HG03196 (cell line): ENCODE results near the gene IGFL1.
"Not testable (repeated sequence)": the region's sequence is repeated elsewhere in the genome, so short reads cannot be mapped to it uniquely, and the experiment has no call there.

ENCODE experiments used
- ATAC-seq: cut with Tn5 transposase; IDR thresholded peaks from one replicate; pipeline ENCODE4 v1.9.1; 2021; ENCODE audit not compliant: unreplicated experiment

The IGFL1 gene

DNA sequence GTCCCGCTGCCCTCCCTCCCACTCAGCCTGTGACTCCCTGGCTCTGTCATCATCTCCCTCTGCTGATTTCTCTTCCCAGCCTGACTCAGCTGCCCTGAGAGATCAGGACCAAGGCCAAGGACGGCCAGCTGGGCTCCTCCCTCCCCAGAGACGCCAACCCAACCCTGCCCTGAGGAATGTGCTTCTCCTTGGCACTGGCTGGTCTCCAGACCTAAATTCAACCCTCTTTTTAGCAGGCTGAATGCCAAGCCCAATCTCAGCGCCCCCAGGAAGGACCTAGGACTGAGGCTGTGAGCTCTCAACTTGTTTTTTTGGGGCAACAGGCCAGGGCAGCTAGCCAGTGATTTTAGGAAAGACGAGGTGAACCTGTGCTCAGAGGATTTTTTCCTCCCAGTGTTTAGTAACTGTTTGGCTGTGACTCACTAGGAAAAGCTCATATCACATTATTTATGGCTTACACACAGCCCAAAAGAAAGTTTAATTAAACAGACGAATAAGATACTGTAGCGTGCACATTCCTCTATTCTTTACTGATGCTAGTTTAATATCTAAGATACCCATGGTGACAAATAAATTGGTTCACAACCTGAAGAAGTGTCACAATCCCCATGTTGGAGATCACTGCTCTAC lies 7.4 kb upstream of the IGFL1 start:
- ATAC-seq, result no peak

- not testable (repeated sequence) for ATAC-seq
These were observed 5.8 kb upstream of the IGFL1 start for GRCh38 chr19:46223787-46224186.

DNA sequence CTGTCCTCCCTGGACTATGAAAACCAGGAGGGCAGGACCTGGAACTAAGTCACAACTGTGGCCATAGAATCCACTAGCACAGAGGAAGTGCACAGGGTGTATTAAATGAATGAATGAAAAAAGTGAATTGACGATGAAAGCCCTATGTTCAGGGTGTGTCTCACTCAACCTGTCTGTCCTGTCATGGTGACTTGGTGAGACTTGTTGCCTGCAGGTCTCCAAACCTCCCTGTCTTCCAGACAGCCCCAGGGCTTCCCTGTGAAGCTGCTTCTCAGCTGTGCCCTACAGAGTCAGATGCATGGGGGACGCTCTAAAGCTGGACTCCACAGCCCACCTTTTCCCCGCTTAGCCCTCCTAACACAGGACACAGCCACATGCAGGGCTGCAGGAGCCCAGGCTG lies 4.8 kb upstream of the IGFL1 start:
- no peak for ATAC-seq

GRCh38 chr19:46225558-46226004 lies 4.0 kb upstream of the IGFL1 start:
- no peak for ATAC-seq

DNA sequence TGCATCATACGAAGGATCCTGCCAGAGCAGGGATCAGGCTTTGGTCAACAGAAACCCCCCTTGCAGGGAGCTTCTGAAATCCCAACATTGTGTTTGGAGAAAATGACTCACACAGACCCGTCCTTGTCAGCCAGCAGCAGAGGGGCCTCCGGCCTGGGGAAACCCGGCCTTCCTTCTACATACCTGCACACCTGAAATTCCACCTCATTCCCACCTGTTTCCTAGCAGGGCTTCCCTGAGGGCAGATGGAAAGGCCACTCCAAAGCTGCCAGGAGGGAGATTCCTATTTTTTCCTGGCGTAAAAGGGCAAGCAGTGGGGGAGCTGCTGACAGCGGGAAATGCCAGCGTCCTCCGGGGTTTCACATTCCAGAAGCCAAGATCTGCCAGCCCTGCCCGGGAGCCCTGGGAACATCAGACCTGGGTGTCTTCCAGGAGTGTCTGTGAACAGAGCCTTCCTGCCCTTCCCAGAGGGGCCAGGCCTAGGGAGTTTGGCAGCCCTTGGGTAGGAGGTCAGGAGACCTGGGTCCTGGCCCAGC lies 3.0 kb upstream of the IGFL1 start:
- no peak for ATAC-seq

DNA sequence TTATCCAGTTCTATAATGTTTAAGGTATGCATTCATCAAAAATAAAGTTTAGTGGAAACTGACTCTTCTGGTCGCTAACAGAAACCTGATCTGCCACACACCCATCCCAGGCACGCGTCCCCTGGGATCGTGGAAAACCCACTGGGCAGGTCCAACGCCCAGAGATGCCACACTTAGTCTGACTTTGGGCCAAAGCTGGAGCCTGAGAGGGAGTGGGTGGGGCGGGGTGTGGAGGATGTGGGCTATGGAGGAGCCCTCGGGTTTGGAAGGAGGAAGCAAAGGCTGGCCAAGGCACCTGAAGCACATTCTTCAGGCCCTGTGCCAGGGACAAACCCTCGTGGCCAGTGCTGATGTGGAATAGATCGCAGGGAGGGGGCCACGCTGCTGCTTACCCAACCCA lies 2.5 kb downstream of the IGFL1 start:
- ATAC-seq, result no peak

DNA sequence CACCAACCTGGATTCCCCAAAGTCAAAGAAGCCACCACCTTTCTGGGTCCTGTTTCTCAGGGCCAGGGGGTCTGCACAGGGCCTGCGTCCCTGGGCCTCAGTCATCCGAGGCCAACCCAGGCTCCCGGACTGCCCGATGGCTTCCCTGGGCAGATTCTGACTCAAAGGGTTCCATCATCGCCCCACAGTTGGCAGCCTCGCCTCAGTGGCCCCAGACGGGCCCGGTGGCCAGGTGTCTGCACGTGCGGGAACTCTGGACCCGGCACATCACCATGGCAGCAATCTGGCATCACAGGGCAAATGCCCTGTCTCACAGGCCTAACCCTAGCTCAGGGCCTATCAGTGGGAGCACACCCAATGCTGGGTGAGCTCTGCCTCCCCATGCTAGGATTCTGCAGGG lies 2.9 kb downstream of the IGFL1 start:
- ATAC-seq, result no peak

- no peak for ATAC-seq
These were observed 3.5 kb downstream of the IGFL1 start for GRCh38 chr19:46232938-46233621.

DNA sequence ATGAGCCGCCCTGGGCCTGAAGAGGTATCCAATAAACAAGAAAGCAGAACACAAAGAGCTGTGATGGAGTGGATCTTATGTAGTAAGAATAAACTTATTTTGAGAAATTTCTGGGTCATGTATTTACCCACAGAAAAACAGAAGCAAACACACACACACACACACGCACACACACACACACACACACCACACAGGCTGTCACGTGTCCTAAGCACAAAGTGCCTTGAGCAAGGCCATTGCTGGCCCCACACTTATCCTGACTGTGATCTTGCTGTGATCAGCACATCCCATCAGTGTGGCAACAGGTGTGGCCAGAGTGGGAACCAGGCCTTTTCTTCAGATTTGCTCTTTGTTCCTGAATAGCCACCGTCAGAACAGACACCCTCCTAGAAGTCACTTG lies 4.3 kb downstream of the IGFL1 start:
- ATAC-seq, result not testable (repeated sequence)

GRCh38 chr19:46238141-46238540 lies 8.6 kb downstream of the IGFL1 start:
- ATAC-seq, result not testable (repeated sequence)

GRCh38 chr19:46239193-46240024 lies 9.9 kb downstream of the IGFL1 start:
- no peak for ATAC-seq

DNA sequence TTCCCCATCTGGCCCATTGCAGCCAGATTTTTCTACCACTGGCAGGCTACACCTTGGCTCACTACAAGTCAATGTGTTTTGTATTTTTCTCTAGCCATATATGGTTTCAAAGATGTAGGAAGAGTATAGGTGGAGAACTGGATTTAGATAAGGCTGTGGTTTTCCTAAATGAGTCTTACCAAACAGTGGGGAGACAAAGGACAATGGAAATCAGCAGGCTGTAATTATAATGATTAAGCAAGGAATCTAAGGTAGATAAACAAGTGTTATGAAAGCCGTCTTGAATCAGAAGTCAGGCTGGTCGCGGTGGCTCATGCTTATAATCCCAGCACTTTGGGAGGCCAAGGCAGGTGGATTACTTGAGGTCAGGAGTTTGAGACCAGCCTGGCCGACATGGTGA lies 11.2 kb downstream of the IGFL1 start:
- no peak for ATAC-seq

DNA sequence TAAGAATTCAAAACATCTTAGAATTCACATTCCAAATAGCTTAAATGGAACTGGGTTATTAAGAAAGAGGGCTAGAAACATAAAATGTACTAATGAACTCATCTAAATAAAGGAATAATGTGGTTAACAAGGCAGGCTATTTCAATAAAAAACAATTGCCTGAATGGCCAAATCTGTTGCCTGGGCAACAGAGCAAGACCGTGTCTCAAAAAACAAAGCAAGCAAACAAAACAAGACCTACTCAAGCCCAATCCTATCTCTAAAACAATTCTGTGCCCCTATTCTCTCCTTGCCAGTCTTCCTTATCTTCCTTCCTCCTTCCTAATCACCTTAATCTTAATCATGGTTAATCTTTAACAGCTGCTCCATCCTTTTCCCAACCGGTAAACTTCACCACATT lies 12.1 kb downstream of the IGFL1 start:
- ATAC-seq, result no peak

GRCh38 chr19:46243081-46243654 lies 13.6 kb downstream of the IGFL1 start:
- not testable (repeated sequence) for ATAC-seq

GRCh38 chr19:46250076-46250735 lies 20.7 kb downstream of the IGFL1 start:
- no peak for ATAC-seq

GRCh38 chr19:46251416-46251815 lies 21.9 kb downstream of the IGFL1 start:
- ATAC-seq, result no peak

GRCh38 chr19:46254776-46255175 lies 25.2 kb downstream of the IGFL1 start:
- no peak for ATAC-seq

DNA sequence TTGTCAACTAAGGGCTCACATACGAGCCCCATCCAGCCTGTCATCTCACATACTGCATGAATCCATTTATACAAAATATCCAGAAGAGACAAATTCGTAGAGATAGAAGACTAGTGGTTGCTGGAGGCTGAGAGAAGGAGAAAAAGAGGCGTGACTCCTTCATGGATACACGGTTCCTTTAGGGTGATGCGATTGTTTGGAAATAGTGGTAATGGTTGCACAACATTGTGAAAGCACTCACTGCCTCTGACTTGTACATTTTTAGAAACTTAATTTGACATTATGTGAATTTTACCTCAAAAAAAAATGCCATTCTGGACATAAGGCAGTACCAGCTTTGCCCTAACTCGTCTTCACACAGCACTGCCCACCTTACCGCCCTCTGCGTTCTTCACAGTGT lies 27.3 kb downstream of the IGFL1 start:
- no peak for ATAC-seq

DNA sequence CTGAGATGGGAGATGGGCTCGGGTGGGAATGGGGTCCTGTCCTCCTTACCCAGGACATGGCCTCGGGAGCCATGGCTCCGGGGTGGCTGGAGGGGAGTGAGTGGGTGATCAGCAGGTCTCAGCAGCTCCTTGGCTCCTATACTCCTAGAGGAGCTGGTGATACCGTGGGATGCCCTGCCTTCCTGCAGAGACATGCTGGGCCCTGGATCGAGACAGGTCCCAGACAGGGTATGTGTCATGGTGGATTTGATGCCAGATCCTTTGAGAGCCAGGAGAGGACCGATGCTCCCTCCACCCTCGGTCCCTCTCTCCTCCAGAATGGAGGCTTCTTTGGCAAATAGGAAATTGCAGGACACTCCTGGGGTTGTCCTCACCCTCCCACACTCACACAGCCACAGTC lies 32.0 kb downstream of the IGFL1 start:
- ATAC-seq, result not testable (repeated sequence)

GRCh38 chr19:46262684-46263296 lies 33.2 kb downstream of the IGFL1 start:
- not testable (repeated sequence) for ATAC-seq
